NT2/D1 (cell line): Measurements from ENCODE around the gene RHEX.

ENCODE experiments used
- DNase-seq: peaks from one replicate; pipeline ENCODE4 v3.0.0-alpha.2; 2011; ENCODE audit warnings: low read depth, low spot score
- H3K27me3 ChIP-seq: 2 replicates; pipeline ENCODE4 v1.6.0; 2011; ENCODE audit warnings: mild to moderate bottlenecking; ENCODE audit not compliant: insufficient read length, insufficient read depth
- H3K36me3 ChIP-seq: 2 replicates; pipeline ENCODE4 v1.6.1; 2011; ENCODE audit warnings: mild to moderate bottlenecking, low read length, mixed read lengths; ENCODE audit not compliant: insufficient read depth, insufficient read length
- H3K4me1 ChIP-seq: 2 replicates; pipeline ENCODE4 v1.5.1; 2011; ENCODE audit not compliant: insufficient read depth, insufficient read length
- H3K4me3 ChIP-seq: 2 replicates; pipeline ENCODE4 v1.5.1; 2011; ENCODE audit warnings: low read depth; ENCODE audit not compliant: insufficient read length
- H3K9ac ChIP-seq: 2 replicates; pipeline ENCODE4 v1.6.0; 2011; ENCODE audit warnings: low read depth; ENCODE audit not compliant: insufficient read length
- H3K9me3 ChIP-seq: 2 replicates; pipeline ENCODE4 v1.5.1; 2011; ENCODE audit warnings: mild to moderate bottlenecking, low read length; ENCODE audit not compliant: insufficient read depth
- SUZ12 ChIP-seq: IDR thresholded peaks from 2 replicates; pipeline ENCODE4 v1.6.1; 2011; ENCODE audit not compliant: insufficient read length, insufficient read depth; ENCODE audit errors: extremely low read depth
- YY1 ChIP-seq: IDR thresholded peaks from 2 replicates; pipeline ENCODE4 v1.6.1; 2011; ENCODE audit not compliant: insufficient read length, insufficient read depth
- ZNF274 ChIP-seq: IDR thresholded peaks from 2 replicates; pipeline ENCODE4 v1.6.1; 2011; ENCODE audit warnings: mild to moderate bottlenecking, low read depth, low read length

The RHEX gene

DNA sequence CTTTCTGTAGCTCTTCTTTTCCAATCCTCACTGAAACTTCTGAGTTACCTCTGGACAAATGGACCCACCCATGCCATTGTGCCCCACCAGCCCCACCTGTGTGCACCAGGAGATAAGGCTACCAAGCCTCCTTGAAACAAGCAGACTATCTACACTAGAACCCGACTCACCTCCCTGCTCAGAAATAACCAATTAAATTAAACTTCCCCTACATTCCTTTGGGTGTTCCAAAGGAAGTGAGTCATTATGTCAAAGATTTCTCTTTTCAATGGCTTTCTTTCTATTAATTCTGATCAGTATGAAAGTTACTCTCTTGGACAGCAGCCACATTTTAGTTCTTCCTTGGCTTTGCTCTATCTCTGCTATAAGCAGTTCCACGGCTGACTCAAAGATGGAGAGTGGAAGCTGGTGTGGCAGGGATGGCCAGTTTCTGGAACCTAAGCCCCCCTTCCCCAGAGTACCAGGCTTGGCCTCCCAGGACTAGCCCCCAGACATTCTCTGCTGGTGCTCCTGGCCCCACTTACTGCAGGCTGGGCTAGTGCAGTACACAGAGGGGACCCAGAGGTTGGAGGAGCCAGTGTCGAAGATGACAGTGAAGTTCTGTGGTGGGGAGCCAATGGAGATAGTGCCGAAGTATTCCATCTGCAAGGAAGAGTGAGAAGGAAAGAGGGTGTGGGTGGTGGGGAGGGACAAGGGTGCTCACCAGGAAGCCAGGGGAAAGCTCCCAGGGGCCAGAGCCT, 31.2 kb upstream of the RHEX start:
- TF ChIP-seq YY1 (no peak), ZNF274 (no peak), SUZ12 (no peak)
- Histone ChIP-seq H3K27me3 (no peaks in the 10 kb centered on the region), H3K36me3 (no peaks in the 10 kb centered on the region), H3K9ac (no peak overlapping the region), H3K4me3 (no peak overlapping the region), H3K9me3 (no peaks in the 10 kb centered on the region), H3K4me1 (peaks cover 2% of the 10 kb centered on the region)
- DNase-seq: no peak

DNA sequence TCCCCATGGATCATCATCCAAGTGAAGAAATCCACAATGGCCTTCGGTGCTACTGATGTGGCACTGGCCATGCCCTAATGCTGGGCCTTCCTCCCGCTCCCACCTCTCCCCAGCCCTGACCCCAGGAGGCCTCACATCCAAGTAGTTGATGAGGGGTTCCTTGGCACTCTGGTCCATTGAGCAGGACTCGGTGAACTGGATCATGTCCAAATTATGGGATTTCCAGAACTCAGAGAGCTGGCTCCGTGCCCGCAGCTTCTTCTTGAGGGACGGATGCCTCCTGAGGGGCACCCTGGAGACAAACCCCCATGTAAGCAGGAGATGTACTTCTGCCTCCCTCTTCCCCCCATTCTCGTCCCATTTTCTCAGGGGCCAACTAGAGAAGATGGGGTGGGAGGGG, 30.2 kb upstream of the RHEX start:
- Histone ChIP-seq H3K4me3 (no peak overlapping the region), H3K36me3 (no peaks in the 10 kb centered on the region), H3K4me1 (peaks cover 2% of the 10 kb centered on the region), H3K9me3 (no peaks in the 10 kb centered on the region), H3K9ac (no peak overlapping the region), H3K27me3 (no peaks in the 10 kb centered on the region)
- no peak for TF ChIP-seq YY1
- no peak for TF ChIP-seq ZNF274
- no peak for TF ChIP-seq SUZ12
- DNase-seq: no peak

DNA sequence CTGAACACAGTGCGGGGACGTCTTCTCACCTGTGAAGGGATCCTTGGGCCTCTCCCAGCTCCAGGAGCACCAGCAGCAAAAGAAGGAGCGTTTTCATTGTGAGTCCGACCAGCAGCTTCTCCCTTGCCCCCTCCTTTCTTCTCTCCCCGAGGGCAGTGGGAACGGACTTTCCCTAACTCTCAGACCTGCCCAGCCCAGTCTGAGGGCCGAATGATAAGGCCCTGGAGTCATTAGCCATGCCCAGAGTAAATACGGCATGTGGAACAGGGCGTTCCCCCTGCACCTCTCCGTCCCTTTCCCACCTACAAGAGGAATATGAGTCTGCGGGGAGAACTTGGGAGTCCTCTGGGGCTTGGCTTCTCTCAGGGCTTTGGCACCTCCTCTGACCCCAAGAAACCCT, 29.3 kb upstream of the RHEX start, which contains the start of gene CTSE:
Gene CTSE, minus strand, starts transcription at position 201 of the 400 bp plus-strand sequence. Its CDS starts 104 bp downstream, at position 97.
- no peaks in the 10 kb centered on the region for H3K9me3 ChIP-seq
- TF ChIP-seq SUZ12: no peak
- H3K4me1 ChIP-seq: peaks cover 2% of the 10 kb centered on the region
- no peaks in the 10 kb centered on the region for H3K27me3 ChIP-seq
- H3K4me3 ChIP-seq: no peak within 1 kb of the TSS
- H3K9ac ChIP-seq: no peak within 1 kb of the TSS
- no peaks in the 10 kb centered on the region for H3K36me3 ChIP-seq
- no peak for DNase-seq

DNA sequence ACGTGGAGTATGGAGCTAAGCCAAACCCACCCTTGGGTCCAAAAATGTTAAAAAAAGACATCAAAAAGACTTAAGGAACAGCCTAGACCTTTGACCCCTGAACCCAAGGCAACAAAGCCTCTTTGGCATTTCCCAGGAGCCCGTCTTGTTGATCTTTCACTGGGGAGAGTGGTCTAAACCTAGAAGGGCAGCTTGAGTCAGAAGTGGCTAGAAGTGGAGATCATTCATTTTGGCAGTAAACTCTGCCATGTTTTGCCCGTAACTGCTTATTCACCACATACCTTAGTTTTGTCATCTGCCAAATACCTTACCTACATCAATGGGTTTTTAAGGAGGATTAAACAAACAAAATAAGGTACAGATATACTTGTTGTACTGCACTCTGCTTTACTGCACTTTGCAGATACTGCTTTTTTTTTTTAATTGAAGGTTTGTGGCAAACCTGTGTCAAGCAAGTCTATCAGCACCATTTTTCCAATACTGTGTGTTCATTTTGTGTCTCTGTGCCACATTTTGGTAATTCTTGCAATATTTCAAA, 27.6 kb upstream of the RHEX start:
- Histone ChIP-seq H3K9ac (no peak overlapping the region), H3K27me3 (no peaks in the 10 kb centered on the region), H3K9me3 (no peaks in the 10 kb centered on the region), H3K36me3 (no peaks in the 10 kb centered on the region), H3K4me3 (no peak overlapping the region), H3K4me1 (peaks cover 1% of the 10 kb centered on the region)
- TF ChIP-seq YY1 (no peak), ZNF274 (no peak), SUZ12 (no peak)
- DNase-seq: no peak

DNA sequence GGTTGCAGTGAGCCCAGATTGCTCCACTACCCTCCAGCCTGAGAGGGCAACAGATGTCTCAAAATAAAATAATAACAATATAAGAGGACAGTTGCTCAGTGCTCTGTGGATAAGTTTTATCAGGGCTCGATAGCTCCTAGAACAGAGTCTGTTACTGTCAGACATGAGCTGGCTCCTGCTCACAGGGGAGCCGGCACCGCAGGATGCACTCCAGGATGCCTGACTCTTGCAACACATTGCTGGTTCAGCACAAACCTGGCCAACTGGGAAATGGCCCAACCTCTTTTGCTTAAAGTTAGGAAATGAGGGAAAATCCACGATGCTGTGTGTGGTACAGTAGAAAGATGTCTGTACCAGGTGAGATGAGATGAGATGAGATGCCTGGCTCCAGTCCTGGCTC, 23.5 kb upstream of the RHEX start:
- no peak overlapping the region for H3K9ac ChIP-seq
- TF ChIP-seq YY1: no peak
- TF ChIP-seq SUZ12: no peak
- TF ChIP-seq ZNF274: no peak
- H3K27me3 ChIP-seq: no peaks in the 10 kb centered on the region
- H3K9me3 ChIP-seq: peaks cover 6% of the 10 kb centered on the region; the same call in 1 of the 2 replicates
- H3K4me3 ChIP-seq: no peak overlapping the region
- DNase-seq: no peak
- H3K4me1 ChIP-seq: no peaks in the 10 kb centered on the region
- no peaks in the 10 kb centered on the region for H3K36me3 ChIP-seq

DNA sequence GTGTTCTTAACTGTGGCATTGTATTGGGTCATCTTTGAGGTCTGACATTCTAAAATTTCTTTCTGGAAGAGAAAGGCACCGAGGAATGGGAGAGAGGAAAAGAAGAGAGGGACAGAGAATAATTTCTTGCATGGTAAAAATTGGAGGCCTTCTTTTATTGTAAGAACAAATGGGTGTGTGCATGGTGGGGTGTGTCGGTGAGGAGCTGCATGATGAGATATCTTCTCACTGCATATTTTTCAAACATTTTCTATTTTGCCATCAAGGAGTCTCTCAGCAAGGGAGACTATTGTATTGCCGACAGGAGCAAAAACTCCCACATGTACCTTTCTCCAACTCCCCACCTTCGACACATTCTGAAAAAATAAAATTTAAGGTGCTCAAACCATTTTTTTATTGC, 22.8 kb upstream of the RHEX start:
- Histone ChIP-seq H3K9me3 (peaks cover 6% of the 10 kb centered on the region; the same call in 1 of the 2 replicates), H3K36me3 (no peaks in the 10 kb centered on the region), H3K4me3 (no peak overlapping the region), H3K9ac (no peak overlapping the region), H3K27me3 (no peaks in the 10 kb centered on the region), H3K4me1 (no peaks in the 10 kb centered on the region)
- TF ChIP-seq SUZ12 (no peak), YY1 (no peak), ZNF274 (no peak)
- DNase-seq: no peak

DNA sequence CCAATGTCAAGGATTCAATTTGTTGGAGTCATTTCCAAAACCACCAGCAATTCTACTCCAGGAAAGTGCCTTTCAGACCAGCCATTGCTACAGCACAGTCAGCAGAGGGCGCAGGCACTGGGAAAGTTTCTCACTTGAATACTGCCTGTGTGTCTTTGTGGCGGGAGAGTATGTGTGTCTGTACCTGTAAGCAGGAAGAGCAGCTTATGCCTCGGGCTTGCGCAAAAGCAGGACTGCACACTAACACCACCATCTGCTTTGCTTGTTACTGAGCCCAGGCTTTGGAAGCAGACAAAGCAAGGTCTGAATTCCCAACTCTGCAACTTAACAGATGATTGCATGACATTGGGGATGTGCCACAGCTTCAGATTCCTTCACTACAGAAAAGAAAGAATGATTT, 22.3 kb upstream of the RHEX start:
- Histone ChIP-seq H3K9ac (no peak overlapping the region), H3K9me3 (peaks cover 6% of the 10 kb centered on the region; the same call in 1 of the 2 replicates), H3K4me3 (no peak overlapping the region), H3K27me3 (no peaks in the 10 kb centered on the region), H3K4me1 (no peaks in the 10 kb centered on the region), H3K36me3 (no peaks in the 10 kb centered on the region)
- peak; percentile 86 for DNase-seq
- TF ChIP-seq YY1: no peak
- TF ChIP-seq ZNF274: no peak
- no peak for TF ChIP-seq SUZ12
